Astrocyte (in vitro differentiated cells and primary cell): ENCODE data around the gene USP6.
"Not testable (repeated sequence)": the region's sequence is repeated elsewhere in the genome, so short reads cannot be mapped to it uniquely, and the experiment has no call there.

Source experiments
- CTCF ChIP-seq: IDR thresholded peaks from 2 replicates; pipeline ENCODE4 v1.5.1; 2011; ENCODE audit warnings: low read depth, mild to moderate bottlenecking, inconsistent platforms, low read length, moderate library complexity; ENCODE audit not compliant: insufficient read depth
- EZH2 ChIP-seq: IDR thresholded peaks from 2 replicates; pipeline ENCODE4 v1.6.1; 2012; ENCODE audit warnings: mild to moderate bottlenecking, low read length, inconsistent platforms; ENCODE audit not compliant: insufficient read depth

- not testable (repeated sequence) for TF ChIP-seq CTCF, EZH2
Measured at GRCh38 chr17:5217562-5217961, 101.7 kb downstream of the USP6 start.
